T-helper 2 cell (primary cell): ENCODE results near the gene CMTM2.

Source experiments
- DNase-seq, 5 experiments: peaks; one replicate each; pipeline versions ENCODE4 v3.0.0 to v3.0.0-alpha.2; 2012 to 2022
- total RNA-seq, 2 donors: gene quantifications; one replicate each; lab custom pipeline; 2026; lab: John Stamatoyannopoulos, UW

Gene CMTM2
- total RNA-seq, result 0 reads per million in 2 donors

- no peak for DNase-seq
Measured at GRCh38 chr16:66578651-66579531, at the start of gene CMTM2. TSS of gene CMTM2 (plus strand) at chr16:66579463. CDS start at chr16:66579608, 145 bp downstream.

GRCh38 chr16:66529475-66529874 lies 49.8 kb upstream of the CMTM2 start:
- DNase-seq, result no peak

GRCh38 chr16:66534376-66534799 lies 44.9 kb upstream of the CMTM2 start:
- no peak for DNase-seq

DNA sequence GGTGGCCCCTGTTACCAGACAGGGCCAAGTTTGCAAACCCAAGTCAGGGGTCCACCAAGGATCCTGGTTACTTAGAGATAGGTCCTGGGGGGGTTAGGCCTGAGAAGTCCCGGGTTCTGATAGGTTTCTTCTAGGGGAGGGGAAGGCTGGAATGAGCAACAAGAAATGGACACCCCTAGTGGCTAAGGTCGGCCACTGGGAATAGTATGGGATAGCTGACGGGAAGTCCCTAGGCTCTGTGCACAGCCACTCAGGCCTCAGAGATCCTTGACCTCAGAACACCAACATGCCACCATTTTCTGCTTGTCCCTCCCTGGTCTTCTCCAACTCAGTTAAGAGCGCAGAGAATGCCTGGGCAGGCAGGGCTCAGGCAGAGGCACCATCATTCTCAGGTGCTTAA lies 42.7 kb upstream of the CMTM2 start:
- no peak for DNase-seq

DNA sequence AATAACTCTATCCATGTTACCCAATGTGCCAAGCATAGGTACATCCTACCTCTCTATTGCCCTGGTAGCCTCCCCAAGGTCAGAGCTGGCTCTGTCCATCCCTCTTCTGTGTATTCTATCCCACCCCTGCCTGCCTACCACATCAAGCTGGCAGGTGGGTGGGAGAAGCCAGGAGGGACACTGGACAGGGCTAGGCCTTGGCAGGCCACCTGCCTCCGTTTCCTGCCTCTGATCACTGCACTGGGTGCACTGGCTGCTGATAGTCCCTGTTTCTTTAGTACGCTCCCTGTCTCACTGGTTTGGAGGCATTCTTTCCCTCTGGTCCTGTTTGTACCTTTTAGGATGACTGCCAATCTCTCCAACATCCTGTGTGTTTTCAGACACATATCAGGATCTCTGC lies 42.0 kb upstream of the CMTM2 start:
- DNase-seq, result no peak

GRCh38 chr16:66538910-66539309 lies 40.4 kb upstream of the CMTM2 start:
- no peak for DNase-seq

- DNase-seq, result no peak
Measured at GRCh38 chr16:66539623-66540469, 39.4 kb upstream of the CMTM2 start.

DNA sequence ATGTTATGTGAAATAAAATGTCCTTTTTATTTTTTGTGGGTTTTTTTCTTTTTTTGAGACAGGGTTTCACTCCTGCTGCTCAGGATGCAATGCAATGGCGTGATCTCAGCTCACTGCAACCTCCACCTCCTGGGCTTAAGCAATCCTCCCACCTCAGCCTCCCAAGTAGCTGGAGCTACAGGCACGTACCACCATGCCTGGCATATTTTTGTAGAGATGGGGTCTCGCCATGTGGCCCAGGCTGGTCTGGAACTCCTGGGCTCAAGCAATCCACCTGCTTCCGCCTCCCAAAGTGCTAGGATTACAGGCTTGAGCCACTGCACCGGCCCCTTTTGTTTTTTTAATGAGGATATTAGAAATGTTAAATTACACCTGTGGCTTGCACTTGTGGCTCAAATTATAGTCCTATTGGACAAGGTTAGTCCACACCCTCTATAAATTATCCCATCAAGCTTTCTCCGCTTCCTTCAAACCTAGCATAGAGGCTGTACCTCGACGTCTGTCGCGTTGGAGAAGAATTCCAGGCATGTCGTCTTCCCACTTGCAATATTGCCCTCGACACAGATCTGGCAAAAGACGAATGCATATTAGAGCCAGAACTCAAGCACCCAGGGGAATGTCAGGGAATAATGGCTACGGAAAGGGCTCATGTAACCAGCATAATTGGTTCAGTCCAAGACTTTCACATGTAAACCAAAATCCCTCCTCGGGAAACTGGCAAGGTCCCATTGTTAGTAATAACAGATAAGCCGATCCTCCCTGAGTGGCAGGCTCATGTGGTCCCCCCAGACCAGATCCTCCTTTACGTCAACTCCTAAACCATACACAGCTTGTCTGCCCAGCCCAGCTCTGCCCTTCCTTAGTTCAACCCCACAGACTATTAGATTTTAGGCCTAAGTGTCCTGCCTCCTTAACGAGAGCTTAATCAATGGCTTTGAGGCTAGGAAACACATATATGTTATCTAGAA lies 37.6 kb upstream of the CMTM2 start:
- no peak for DNase-seq

DNA sequence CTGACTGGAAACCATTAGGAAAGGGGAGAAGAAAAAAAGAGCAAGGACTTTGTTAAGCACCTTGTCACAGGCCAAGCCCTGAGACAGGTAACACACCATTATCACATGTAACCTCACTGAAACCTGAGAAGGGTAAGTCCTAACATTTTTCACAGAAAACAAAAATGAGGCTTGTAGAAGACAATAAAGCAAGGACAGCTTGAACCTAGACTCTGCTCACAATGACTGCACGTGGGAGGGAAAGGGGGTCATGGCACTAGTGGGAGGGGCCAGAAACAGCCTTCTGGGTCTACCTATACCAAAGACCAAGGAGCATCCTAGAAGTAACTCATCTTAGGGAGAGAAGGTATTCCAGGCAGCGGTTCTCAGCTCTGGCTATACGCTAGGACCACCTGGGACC lies 36.9 kb upstream of the CMTM2 start:
- DNase-seq, result no peak

- DNase-seq, result no peak
Measured at GRCh38 chr16:66543541-66543940, 35.7 kb upstream of the CMTM2 start.

DNA sequence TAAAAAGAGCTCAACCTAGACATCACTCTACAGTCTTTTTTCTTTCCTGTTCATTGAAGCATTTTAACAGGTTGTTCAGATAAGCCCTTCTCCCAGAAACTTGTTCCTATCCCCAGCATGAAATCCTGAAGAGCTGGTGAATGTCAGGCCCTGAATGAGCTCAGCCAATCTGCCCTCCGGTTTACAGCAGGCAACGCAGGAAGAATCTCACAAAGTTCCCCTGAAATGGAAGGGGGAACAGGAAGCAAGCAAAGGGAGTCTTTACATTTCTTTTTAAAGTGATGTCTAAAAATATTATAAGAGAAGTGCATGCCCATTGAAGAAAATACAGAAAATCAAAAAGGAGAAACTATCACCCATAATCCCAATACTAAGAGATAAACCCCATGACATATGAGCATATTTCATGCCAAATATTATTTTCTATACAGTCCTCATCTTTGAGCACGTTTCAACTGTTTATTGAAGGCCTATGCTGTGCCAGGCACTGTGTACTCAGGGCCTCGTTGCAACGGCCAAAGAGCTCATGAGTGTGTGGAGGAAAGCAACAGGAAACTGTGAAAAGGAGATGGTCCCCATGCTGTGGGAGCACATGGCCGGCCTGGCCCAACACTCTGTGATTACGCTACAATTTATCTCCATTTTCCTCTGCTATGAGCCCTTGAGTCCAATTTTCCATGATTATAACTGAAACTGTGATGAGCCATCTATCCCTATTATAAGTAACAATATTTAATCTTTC lies 35.1 kb upstream of the CMTM2 start:
- no peak for DNase-seq

- DNase-seq, result no peak
Measured at GRCh38 chr16:66547101-66547989, 31.9 kb upstream of the CMTM2 start.

GRCh38 chr16:66548068-66548467 lies 31.2 kb upstream of the CMTM2 start:
- DNase-seq, result no peak

- DNase-seq, result no peak
Measured at GRCh38 chr16:66548868-66549267, 30.4 kb upstream of the CMTM2 start.

- peak; percentile 38 to 61 (median 46) for DNase-seq
Measured at GRCh38 chr16:66549284-66550131, 29.8 kb upstream of the CMTM2 start, which contains the start of gene TK2. TSS of gene TK2 (minus strand) at chr16:66550122. CDS start at chr16:66550061, 61 bp downstream.

DNA sequence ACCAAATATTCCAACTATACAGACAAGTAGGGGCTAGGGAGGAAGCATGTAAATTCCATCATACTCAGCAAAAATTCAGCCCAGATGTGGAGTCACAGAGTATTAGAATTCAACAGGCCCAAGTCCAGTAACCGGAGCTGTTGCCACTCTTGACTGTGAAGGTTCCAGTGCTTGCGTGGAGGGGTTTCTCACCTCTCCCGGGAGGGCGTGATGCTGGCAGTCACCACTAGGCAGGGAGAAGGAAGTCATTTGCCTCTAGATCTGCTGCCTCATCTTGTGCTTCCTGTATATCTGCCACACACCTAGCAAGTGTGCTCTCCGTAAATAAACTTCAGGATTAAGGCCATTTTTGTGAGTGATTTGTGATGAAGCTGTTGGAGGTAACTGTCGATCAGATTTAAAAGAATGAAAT lies 27.9 kb upstream of the CMTM2 start:
- DNase-seq, result peak; percentile 34 to 81 (median 58)

DNA sequence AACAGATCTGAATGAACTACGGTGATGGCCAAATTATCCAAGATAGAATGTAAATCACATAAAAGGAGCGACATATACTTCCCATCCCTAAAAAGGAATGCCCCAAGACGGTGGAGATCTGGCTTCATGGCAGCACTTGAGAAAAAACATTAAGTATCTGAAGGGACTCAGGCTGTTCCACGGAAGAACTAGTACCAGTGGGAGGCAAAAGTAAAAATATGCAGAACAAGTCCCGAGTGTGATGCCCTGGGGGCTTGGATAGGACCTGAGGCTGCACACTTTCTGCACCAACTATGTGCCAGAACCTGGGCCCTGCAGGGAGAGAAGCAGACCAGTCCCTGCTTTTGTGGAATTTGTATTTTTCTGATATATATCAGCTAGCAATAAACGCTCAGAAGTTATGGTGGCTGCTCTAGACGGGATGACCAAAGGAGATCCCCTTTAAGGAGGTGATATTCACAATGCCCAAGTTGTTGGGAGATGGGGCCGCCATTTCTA lies 27.4 kb upstream of the CMTM2 start:
- DNase-seq, result no peak

DNA sequence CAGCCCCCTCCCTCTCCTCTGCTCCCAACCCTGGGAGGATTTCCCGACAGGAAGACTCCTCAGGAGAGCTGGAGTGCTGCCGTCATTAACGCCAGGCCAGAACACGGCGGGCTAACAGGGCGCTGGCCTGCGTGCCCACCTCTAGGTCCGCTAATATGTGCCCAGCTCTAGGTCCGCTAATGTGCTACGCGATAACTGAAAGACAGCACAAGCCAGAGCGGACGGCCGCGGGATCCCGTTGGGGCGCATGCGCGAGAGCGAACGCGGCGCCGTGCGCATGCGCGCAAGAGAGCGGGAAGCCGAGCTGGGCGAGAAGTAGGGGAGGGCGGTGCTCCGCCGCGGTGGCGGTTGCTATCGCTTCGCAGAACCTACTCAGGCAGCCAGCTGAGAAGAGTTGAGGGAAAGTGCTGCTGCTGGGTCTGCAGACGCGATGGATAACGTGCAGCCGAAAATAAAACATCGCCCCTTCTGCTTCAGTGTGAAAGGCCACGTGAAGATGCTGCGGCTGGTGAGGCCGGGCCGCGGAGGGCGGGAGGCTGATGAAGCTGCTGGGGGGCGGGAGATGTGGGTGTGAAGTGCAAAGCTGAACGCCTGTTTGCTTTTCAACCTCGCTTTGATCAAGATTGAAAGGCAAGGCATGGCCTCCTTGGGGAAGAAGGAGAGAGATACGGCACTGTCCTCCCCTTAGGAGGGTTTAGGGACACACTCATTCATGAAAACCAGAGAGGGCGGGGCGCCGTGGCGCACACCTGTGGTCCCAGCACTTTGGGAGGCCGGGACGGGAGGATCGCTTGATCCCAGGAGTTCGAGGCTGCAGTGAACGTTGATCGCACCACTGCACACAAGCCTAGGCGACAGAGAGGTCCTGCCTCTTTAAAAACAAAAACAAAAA lies 26.7 kb upstream of the CMTM2 start, which contains the start of gene CKLF:
Gene CKLF, plus strand, starts transcription at position 291 of the 892 bp plus-strand sequence. Its CDS starts 140 bp downstream, at position 431.
- DNase-seq, result peak; percentile 81 to 94 (median 87)
